Vagina (tissue), 2 donors: Measurements from ENCODE around the gene MSANTD1. TPM values are rescaled to one million over a fixed set of nuclear protein-coding genes. Genes with fewer than 3 reads are reported as not detected.

Experiments used
- DNase-seq, 2 donors: peaks; one replicate each; pipeline ENCODE4 v3.0.0-alpha.2; 2017; ENCODE audit errors: extremely low spot score in 2 of 2
- H3K27ac ChIP-seq: fragments of 200-600 bp; sonication (generic); one replicate; pipeline ENCODE4 v1.5.1; 2019
- H3K27me3 ChIP-seq: fragments of 200-600 bp; sonication (generic); one replicate; pipeline ENCODE4 v1.5.1; 2019
- H3K36me3 ChIP-seq, 2 donors: fragments of 200-600 bp; sonication (generic); one replicate each; pipeline ENCODE4 v1.5.1; 2017 to 2019
- H3K4me1 ChIP-seq: fragments of 200-600 bp; sonication (generic); one replicate; pipeline ENCODE4 v1.5.1; 2019
- H3K4me3 ChIP-seq, 2 donors: fragments of 200-600 bp; sonication (generic); 1 replicate in 1 of 2; 2 replicates in 1 of 2; pipeline ENCODE4 v1.5.1; 2016 to 2019
- H3K9me3 ChIP-seq: fragments of 200-600 bp; sonication (generic); one replicate; pipeline ENCODE4 v1.5.1; 2019
- CTCF ChIP-seq, 3 experiments: fragments of 450-650 bp in 2 of 3; fragments of 200-600 bp in 1 of 3; sonication (generic) in 1 of 3; IDR thresholded peaks; one replicate each; pipeline ENCODE4 v1.5.1; 2017 to 2019; ENCODE audit warnings: antibody characterized with exemption in 3 of 3, mild to moderate bottlenecking in 2 of 3, moderate library complexity in 2 of 3
- POLR2A ChIP-seq, 2 donors: fragments of 450-650 bp; IDR thresholded peaks; one replicate each; pipeline ENCODE4 v1.6.1; 2017; ENCODE audit warnings: antibody characterized with exemption in 2 of 2, mild to moderate bottlenecking in 2 of 2, moderate library complexity in 2 of 2
- POLR2AphosphoS5 ChIP-seq, 2 donors: sonication (generic); formaldehyde crosslinking; IDR thresholded peaks; one replicate each; pipeline ENCODE4 v1.9.0; 2017; ENCODE audit warnings: antibody characterized with exemption in 2 of 2, mild to moderate bottlenecking in 2 of 2, low read depth in 1 of 2; ENCODE audit not compliant: insufficient read depth in 1 of 2
- intact Hi-C: fragments of 100-400 bp; cut with DNase I; formaldehyde crosslinking; loops from one replicate; pipeline ENCODE4 v1.15.1; 2023
- total RNA-seq: library from RNA; depleted of rRNA; stranded (reverse); fragments of >200 nt; gene quantifications from one replicate; pipeline ENCODE4 v1.2.3, GENCODE V29; 2016

MSANTD1 gene
- total RNA-seq, 1 donor from 2014 or later = 0.49 TPM

GRCh38 chr4:3276986-3277385 lies 28.0 kb downstream of the MSANTD1 start:
- Histone ChIP-seq H3K9me3 (no peaks in the 10 kb centered on the region), H3K4me3 (no peak overlapping the region), H3K27me3 (no peaks in the 10 kb centered on the region), H3K4me1 (no peaks in the 10 kb centered on the region), H3K27ac (no peak overlapping the region), H3K36me3 (no peaks in the 10 kb centered on the region)
- intact Hi-C loops = no loop called here
- TF ChIP-seq POLR2A (IDR thresholded peaks at IDR 0.05) (no peak), CTCF (IDR thresholded peaks at IDR 0.05) (no peak), POLR2AphosphoS5 (IDR thresholded peaks at IDR 0.05; ENCODE audit: insufficient read depth in 1 of 2, low read depth in 1 of 2) (no peak)
- peak in 1 of 2 donors; percentile 22 for DNase-seq

DNA sequence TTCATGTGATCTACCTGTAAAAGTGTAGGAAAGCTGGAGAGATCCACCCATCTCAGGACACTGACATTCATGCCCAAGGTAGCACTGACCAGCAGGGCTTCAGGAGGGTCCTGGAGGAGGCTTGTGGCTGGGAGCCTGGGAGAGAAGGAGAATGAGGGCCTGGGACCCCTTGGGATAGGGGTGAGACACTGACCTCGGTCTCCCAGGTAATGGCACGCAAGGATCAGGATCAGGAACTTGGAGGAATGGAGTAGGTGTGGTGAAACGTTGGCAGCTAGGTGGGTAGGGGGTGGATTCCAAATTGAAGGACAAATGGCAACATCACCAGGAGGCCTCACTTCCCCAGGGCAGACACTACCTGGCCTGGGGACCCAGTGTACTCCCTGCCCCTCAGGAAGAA lies 31.5 kb downstream of the MSANTD1 start:
- no peaks in the 10 kb centered on the region for H3K36me3 ChIP-seq
- TF ChIP-seq POLR2AphosphoS5 (IDR thresholded peaks at IDR 0.05; ENCODE audit: insufficient read depth in 1 of 2, low read depth in 1 of 2) = no peak
- no peak for TF ChIP-seq CTCF (IDR thresholded peaks at IDR 0.05)
- TF ChIP-seq POLR2A (IDR thresholded peaks at IDR 0.05) = no peak
- no peak overlapping the region for H3K27ac ChIP-seq
- no peaks in the 10 kb centered on the region for H3K9me3 ChIP-seq
- peak in 1 of 2 donors; percentile 80 for DNase-seq
- H3K27me3 ChIP-seq = no peaks in the 10 kb centered on the region
- H3K4me3 ChIP-seq = no peak overlapping the region
- intact Hi-C loops = no loop called here
- peaks cover under 1% of the 10 kb centered on the region for H3K4me1 ChIP-seq

DNA sequence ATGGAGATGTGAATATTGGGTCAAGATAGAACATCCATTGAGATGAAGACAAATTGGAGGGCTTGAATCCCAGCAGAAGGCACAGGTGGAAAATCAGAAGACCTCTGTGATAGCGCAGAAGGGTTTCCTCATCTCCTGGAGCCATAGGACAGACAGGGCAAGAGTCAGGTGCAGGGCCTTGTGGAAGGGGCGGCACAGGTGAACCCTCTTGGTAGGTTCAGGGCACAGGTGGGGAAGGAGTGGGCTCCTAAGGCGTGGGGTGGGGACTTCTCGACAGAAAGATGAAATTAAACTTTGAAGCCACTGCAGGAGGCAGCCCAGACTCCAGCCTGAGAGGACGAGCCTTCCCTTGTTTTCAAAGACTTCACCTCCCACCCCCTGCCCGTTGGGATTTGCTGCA lies 34.5 kb downstream of the MSANTD1 start:
- TF ChIP-seq POLR2AphosphoS5 (IDR thresholded peaks at IDR 0.05; ENCODE audit: insufficient read depth in 1 of 2, low read depth in 1 of 2) (no peak), POLR2A (IDR thresholded peaks at IDR 0.05) (no peak), CTCF (IDR thresholded peaks at IDR 0.05) (no peak)
- intact Hi-C loops = no loop called here
- no peaks in the 10 kb centered on the region for H3K36me3 ChIP-seq
- no peak overlapping the region for H3K27ac ChIP-seq
- no peaks in the 10 kb centered on the region for H3K9me3 ChIP-seq
- no peaks in the 10 kb centered on the region for H3K27me3 ChIP-seq
- H3K4me3 ChIP-seq = no peak overlapping the region
- peak; percentile 32 to 88 for DNase-seq
- peaks cover 26% of the 10 kb centered on the region for H3K4me1 ChIP-seq

DNA sequence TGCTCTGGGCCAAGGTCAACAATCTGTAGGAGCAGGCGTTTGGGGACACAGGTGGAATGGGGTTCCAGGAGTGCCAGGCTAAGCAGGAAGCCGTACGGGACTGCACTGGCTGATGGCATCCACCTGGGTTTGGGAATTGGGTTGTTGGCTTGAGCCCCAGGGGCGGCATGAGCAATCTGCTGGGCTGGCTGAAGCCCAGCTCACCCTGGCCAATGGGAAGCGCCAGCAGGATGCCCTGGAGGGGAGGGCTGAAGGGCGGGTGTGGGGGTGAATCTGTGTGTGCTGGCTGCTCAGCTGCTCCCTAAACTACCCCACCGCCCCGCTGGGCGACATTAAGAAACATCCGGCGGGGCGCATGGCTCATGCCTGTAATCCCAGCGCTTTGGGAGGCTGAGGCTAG lies 35.0 kb downstream of the MSANTD1 start:
- no peaks in the 10 kb centered on the region for H3K36me3 ChIP-seq
- no peaks in the 10 kb centered on the region for H3K27me3 ChIP-seq
- no peaks in the 10 kb centered on the region for H3K9me3 ChIP-seq
- intact Hi-C loops = no loop called here
- H3K4me3 ChIP-seq = no peak overlapping the region
- TF ChIP-seq POLR2AphosphoS5 (IDR thresholded peaks at IDR 0.05; ENCODE audit: insufficient read depth in 1 of 2, low read depth in 1 of 2) = no peak
- no peak for TF ChIP-seq POLR2A (IDR thresholded peaks at IDR 0.05)
- no peak for TF ChIP-seq CTCF (IDR thresholded peaks at IDR 0.05)
- no peak overlapping the region for H3K27ac ChIP-seq
- DNase-seq = peak in 1 of 2 donors; percentile 70
- peaks cover 26% of the 10 kb centered on the region for H3K4me1 ChIP-seq

DNA sequence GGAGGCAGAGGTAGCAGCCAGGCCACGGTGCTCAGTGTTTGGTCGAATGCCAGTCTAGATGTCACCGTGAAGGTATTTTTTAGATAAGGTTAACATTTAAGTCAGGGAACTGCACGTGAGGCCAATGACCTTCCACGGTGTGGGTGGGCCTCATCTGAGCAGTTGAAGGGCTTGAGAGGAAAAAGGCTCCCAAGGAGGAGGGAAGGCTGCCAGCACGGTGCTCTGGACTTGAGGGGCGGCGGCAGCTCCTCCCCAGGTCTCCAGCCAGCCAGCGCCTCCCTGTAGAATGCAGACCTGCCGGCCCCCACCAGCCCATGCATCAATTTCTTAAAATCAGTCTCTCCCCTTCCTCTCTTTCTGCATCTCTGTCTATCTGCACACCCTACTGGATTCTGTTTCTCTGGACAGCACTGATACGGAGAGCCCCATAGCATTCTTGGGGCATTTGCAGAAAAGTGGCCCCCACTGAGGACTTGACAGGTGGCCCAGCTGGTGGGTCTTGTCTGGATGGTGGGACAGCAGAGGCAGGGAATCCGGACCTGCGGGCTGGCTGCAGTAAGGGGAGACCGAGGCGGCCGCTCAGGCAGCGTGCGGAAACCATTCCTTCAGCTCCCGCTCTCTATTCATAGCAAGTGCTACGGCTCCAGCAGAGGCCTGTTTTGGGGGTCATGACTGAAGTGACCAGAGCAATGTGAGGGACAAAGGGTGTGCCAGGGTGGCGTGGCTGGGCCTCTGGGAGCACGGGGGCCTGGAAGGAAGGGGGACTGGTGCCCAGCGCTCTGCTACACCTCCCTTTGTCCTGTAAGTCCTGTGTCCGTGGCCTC lies 36.0 kb downstream of the MSANTD1 start:
- Histone ChIP-seq H3K4me3 (no peak overlapping the region), H3K4me1 (peaks cover 26% of the 10 kb centered on the region), H3K9me3 (no peaks in the 10 kb centered on the region), H3K27me3 (no peaks in the 10 kb centered on the region), H3K27ac (no peak overlapping the region), H3K36me3 (no peaks in the 10 kb centered on the region)
- DNase-seq = peak in 1 of 2 donors; percentile 83
- TF ChIP-seq CTCF (IDR thresholded peaks at IDR 0.05) = no peak
- no peak for TF ChIP-seq POLR2AphosphoS5 (IDR thresholded peaks at IDR 0.05; ENCODE audit: insufficient read depth in 1 of 2, low read depth in 1 of 2)
- TF ChIP-seq POLR2A (IDR thresholded peaks at IDR 0.05) = no peak
- intact Hi-C loops = no loop called here
